Cardiac fibroblast (primary cell): ENCODE measurements around the gene KLHL29.

ENCODE experiments used
- DNase-seq, 2 donors: peaks; one replicate each; pipeline versions ENCODE4 v3.0.0 to v3.0.0-alpha.2; 2010; ENCODE audit warnings: low read depth in 2 of 2
- H3K4me3 ChIP-seq, 2 donors: replicated peaks in 1 of 2; 1 replicate in 1 of 2; 2 replicates in 1 of 2; pipeline ENCODE4 v1.5.1; 2011; ENCODE audit warnings: low read depth in 2 of 2, low read length in 2 of 2, mild to moderate bottlenecking in 2 of 2, moderate library complexity in 1 of 2
- TF ChIP-seq, protein P1 (sequence below): IDR thresholded peaks from one replicate; pipeline ENCODE4 v1.5.1; 2011; ENCODE audit warnings: low read depth, mild to moderate bottlenecking, low read length, inconsistent platforms

The KLHL29 gene

DNA sequence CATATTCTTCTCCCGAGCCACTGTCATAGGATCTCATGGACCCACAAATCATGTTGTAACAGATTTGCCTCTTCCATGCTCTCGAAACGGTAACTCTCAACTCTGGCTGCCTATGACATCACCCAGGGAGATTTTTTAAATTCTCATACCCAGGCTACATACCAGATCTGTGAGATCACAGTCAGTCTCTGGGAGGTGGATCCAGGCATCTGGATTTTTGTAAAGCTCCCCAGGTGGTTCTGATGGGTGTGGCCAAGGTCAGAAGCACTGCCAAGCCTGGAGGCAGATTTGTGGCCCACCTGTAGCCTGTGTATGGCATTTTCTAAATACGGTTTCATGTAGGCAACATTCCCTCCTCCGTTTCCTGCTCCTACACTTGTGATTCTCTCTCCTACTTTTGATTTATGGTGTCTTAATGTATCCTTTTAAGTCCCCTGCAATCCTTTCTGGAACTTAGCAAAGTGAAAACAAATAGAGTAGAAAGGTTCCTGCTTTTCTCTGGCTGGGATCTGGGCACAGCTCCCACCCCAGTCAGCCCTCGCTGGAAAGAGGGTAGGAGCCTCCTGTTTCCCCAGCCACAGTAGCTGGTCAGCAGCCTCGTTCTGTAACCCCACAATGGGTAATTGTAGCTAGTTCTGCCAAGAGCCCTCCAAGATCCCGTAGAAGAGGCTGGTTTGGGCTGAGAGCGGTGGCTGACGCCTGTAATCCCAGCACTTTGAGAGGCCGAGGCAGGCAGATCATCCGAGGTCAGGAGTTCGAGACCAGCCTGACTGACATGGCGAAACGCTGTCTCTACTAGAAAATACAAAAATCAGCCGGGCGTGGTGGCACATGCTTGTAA is 96.2 kb downstream of the KLHL29 start:
- DNase-seq, result peak; percentile 70 to 90

GRCh38 chr2:23482188-23482587 is 97.2 kb downstream of the KLHL29 start:
- no peak for DNase-seq
- H3K4me3 ChIP-seq, result no peak overlapping the region
- TF ChIP-seq, protein P1, sequence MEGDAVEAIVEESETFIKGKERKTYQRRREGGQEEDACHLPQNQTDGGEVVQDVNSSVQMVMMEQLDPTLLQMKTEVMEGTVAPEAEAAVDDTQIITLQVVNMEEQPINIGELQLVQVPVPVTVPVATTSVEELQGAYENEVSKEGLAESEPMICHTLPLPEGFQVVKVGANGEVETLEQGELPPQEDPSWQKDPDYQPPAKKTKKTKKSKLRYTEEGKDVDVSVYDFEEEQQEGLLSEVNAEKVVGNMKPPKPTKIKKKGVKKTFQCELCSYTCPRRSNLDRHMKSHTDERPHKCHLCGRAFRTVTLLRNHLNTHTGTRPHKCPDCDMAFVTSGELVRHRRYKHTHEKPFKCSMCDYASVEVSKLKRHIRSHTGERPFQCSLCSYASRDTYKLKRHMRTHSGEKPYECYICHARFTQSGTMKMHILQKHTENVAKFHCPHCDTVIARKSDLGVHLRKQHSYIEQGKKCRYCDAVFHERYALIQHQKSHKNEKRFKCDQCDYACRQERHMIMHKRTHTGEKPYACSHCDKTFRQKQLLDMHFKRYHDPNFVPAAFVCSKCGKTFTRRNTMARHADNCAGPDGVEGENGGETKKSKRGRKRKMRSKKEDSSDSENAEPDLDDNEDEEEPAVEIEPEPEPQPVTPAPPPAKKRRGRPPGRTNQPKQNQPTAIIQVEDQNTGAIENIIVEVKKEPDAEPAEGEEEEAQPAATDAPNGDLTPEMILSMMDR, result no peak

More for the DNA sequence above, 96.2 kb downstream of the KLHL29 start:
- no peak overlapping the region for H3K4me3 ChIP-seq
- TF ChIP-seq, protein P1, result no peak

DNA sequence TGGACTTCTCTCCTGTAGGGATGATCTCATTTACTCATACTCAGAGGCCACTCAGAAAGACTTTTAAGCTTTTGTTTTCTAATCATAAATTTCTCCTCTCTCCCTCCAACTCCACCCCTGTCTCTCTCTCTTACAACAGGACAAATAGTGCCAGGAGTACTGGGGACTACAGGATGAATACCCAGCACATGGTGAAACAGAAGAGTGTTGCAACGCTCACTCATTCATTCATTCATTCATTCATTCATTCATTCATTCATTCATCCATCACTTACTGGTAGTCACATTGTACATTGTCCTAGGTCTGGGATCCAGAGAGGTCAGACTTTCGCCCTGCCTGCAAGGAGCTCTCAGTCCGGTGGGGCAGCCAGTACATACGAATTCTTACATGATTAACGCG is 97.6 kb downstream of the KLHL29 start:
- H3K4me3 ChIP-seq, result no peak overlapping the region
- no peak for DNase-seq
- TF ChIP-seq, protein P1, result no peak

DNA sequence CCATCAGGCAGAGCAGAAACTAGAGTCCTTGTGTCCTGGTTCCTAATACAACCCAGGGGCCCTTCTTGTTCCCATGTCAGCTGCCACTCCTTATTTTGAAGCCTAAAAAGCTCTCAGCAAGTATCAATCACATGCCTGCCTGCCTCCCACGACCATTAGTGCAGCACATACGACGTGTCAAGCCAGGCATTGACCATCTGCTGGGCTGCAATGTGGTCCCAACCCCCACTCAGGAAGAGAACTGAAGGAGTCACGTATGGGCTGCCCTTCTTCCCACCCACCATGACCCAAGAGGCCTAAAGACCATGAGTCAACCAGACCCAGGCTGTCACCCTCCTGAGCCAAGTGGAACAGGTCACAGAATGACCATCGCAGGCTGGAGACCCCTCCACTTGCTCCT is 98.8 kb downstream of the KLHL29 start:
- TF ChIP-seq, protein P1, result no peak
- no peak for DNase-seq

DNA sequence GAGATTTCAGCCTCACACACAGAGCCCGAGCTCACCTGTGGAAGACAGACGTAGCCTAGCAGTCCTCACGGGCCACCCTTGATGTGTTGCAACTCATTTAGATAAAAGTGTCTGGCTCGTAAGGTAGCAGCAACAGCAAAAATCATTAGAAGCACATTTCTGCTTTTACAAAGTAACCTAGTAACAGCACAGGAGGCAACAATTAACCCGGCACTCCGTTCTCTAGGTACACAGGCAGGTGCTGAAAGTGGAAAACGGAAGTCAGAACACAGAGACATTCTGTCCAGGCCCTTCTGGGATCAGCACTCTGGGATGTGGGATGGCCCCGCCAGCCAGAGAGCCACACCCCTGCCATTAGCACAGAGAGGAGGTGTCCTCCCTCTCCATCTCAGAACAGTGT is 99.3 kb downstream of the KLHL29 start:
- DNase-seq, result no peak
- TF ChIP-seq, protein P1, result no peak
- no peak overlapping the region for H3K4me3 ChIP-seq

More for the DNA sequence above, 98.8 kb downstream of the KLHL29 start:
- H3K4me3 ChIP-seq, result no peak overlapping the region

GRCh38 chr2:23484767-23485166 is 99.8 kb downstream of the KLHL29 start:
- TF ChIP-seq, protein P1, result no peak
- no peak overlapping the region for H3K4me3 ChIP-seq
- DNase-seq, result no peak

DNA sequence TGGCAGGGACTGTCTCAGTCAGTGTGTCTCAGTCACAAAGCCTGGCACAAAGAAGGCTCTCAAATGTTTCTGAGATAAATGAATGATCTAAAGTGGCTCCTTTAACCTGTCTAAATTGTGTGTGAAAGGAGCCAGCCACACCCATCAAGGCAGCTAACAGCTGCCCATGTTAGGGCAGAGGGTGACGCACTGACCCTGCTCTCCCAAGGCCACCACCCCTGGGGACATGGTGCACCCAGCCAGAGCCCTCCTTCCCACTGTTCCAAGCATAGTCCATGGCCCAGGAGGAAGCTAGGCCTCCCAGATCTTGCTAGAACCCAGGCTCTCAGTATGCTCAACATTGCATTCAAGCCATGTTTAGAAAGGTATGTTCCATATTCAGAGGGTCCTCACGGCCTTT is 100.3 kb downstream of the KLHL29 start:
- DNase-seq, result no peak
- H3K4me3 ChIP-seq, result no peak overlapping the region
- TF ChIP-seq, protein P1, result no peak
